ENCODE results near the gene MSI1.

MSI1 gene

DNA sequence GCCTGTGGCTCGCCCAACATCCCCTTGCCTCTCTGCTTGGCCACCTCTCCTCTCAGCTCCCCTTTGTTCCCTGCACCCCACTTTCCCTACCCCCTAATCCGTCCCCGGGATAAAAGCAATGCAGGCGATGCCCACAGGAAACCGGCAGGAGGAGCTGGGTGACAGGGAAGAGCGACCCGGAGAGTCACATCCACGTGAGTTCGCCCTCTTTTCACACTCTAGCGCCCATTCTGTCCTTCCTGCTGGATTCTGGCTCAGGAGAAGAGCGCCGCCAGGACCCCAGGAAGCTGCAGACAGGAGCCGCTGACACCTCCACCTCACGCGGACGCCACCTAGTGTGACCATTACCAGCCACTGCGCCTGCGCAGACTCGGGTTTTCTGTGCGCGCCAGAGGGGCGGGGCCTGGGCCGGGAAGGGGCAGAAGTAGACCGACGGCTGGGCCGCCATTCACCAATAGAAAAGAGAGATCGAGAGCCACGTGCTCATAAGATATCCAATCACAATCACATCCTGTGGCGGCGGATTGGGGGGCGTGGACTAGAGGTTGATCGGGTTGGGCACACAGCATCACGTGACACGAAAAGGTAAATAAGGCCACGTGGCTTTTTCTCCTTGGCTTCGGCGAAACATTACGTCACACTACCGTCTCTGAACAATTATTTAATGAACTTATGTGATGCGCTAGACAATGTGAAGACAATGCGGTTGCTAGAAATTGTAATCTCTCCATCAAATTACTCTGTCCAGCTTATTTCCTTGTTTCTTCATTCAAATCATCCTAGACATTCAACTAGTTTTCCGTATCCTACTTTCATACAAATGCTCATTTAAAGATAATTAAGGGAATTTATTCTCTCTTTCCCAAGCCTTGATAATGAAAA, 51.5 kb downstream of the MSI1 start:
- DNase-seq: peak; percentile 100

DNA sequence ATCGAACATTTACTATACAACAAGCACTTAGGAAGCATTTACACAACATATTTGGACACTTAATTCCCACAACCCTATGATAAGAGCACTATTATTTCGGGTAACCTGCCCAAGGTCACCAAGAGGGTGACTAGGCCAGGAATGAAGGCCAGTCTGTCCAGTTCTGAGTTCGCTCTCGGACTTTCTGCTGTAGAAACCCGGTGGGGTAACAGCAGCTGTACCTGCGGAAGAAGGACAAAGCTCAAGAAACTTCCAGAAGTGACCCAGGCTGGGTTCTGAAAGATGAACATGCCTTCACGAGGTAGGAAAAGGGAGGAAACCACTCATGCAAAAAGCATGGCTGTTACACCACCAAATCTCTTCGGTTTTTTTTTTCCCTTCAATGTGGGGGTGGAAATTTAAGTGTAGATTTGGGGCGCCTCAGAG, 52.2 kb downstream of the MSI1 start:
- no peak for DNase-seq

DNA sequence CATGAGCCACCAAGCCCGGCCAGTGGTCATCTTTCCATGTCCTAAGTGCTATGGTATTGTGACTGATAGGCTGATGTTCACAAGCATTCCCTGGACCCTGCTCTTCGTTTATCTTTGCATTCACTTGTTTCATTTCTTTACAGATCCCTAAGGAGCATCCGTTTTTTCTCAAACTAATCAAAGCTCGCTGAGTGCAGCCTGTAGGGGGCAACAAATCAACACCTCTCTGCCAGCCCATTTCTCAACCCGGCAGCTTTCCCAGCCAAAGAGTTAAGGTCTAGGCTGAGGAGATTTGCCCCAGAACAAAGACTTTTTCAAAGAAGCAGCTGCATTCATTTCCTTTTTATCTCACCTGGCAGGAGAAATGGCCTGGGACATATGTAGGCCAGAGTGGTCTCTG, 54.7 kb downstream of the MSI1 start:
- DNase-seq: peak; percentile 4

DNA sequence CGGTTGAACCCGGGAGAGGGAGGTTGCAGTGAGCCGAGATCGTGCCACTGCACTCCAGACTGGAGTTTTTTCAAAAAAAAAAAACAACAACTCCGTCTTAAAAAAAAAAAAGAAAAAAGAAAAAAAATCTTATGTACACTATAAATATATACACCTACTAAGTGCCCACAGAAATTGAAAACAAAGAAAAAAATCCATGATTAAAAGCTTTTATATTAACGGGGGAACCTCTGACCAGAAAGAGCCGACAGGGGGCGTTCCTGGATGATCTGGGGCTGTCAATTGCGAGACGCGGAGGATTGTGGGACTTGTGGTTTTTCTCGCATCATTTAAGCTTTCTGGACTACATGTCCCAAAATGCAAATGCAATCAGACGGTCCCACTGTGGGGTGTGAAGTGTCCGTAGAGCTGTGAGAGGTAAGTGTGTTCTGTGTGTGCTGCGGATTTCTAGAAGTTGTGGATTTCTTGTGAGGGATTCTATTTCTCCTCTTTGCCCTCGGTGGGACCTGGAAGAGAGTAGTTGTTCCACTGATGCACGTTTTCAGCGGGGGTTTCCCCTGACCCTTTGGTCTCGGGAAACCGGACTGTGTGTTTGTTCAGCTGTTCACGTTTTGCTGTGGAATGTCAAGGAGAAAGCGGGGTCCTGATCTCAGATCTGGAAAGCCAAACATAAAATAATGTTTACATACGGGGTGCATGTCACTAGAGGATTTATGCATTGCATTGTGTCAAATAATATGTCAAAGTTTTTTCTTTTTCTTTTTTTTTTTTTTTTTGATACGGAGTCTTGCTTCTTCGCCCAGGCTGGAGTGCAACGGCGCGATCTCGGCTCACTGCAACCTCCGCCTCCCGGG, 66.8 kb downstream of the MSI1 start, which contains the start of gene SIRT4:
SIRT4 (plus strand) TSS at position 360 of the 854 bp plus-strand sequence. CDS start 1,241 bp downstream, outside the sequence.
- DNase-seq: peak; percentile 94

DNA sequence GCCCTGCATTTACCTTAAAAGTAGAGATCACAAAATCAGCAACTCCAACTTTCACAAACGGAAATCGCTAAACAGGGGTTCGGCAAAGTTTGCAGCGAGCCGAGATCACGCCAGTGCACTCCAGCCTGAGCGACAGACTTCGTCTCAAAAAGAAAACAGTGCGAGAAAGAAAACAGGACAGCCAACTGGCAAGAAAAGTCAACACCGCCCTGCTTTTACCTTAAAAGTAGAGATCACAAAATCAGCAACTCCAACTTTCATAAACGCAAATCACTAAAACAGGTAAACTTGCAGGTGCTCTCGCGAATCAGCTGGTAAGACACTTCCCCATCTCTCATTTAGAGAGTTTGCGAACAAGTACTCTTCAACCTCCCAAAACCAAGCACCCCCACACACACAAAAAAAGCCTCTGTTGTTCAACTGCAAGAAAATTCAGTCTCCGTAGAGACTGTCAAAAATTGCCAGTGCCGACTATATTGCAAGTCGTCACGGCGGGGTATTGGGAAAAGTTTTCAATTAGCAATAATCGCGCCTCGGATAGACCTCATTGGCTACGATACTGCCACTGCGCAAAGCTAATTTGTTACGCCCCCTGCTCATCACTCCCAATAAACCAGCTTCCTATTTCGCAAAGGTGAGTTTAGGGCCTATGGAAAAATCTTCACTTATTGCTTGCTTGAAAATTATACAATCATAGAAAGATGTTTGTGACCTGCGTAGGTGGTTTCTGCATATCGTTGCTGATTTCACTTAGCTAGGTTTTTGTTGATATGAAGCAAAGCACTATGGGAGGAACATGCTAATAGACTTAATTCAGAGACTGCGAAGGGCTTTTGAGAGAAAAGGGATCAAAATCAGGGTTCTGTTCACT, 76.1 kb downstream of the MSI1 start, which contains the start of gene RNU4-1:
RNU4-1 (minus strand) TSS at position 577 of the 871 bp plus-strand sequence.
- peak; percentile 96 for DNase-seq

DNA sequence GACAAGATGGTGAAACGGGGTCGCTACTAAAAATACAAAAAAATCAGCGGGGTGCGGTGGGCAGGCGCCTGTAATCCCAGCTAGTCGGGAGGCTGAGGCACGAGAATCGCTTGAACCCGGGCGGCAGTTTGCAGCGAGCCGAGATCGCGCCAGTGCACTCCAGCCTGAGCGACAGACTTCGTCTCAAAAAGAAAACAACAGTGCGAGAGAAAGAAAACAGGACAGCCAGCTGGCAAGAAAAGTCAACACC, 76.6 kb downstream of the MSI1 start:
- DNase-seq: no peak
